Liver (tissue), 9 donors: ENCODE data around the gene PPP2R5A. TPM values are rescaled to one million over a fixed set of nuclear protein-coding genes. Genes with fewer than 3 reads are reported as not detected.

Experiments used
- DNase-seq: peaks from one replicate; pipeline ENCODE4 v3.0.0-alpha.2; 2017; ENCODE audit warnings: low spot score
- H3K27ac ChIP-seq, 2 donors: one replicate each; pipeline ENCODE4 v1.7.0; 2013; ENCODE audit warnings: inconsistent platforms in 2 of 2, low read length in 2 of 2, control low read depth in 1 of 2, low read depth in 1 of 2, mild to moderate bottlenecking in 1 of 2
- H3K27me3 ChIP-seq, 4 donors: one replicate each; pipeline versions ENCODE4 v1.6.1 to v1.7.0; 2013; ENCODE audit warnings: low read length in 3 of 4, inconsistent platforms in 1 of 4, mild to moderate bottlenecking in 1 of 4, moderate library complexity in 1 of 4; ENCODE audit not compliant: control insufficient read depth in 4 of 4, insufficient read depth in 4 of 4
- H3K36me3 ChIP-seq, 4 donors: one replicate each; pipeline versions ENCODE4 v1.6.1 to v1.7.0; 2013; ENCODE audit warnings: low read length in 3 of 4, mild to moderate bottlenecking in 3 of 4, low read depth in 1 of 4, moderate library complexity in 1 of 4; ENCODE audit not compliant: control insufficient read depth in 4 of 4, insufficient read depth in 3 of 4
- H3K4me1 ChIP-seq, 4 donors: one replicate each; pipeline versions ENCODE4 v1.6.1 to v1.7.0; 2013; ENCODE audit warnings: low read length in 3 of 4, mild to moderate bottlenecking in 3 of 4, moderate library complexity in 1 of 4; ENCODE audit not compliant: control insufficient read depth in 4 of 4, insufficient read depth in 4 of 4
- H3K4me3 ChIP-seq, 3 donors: one replicate each; pipeline versions ENCODE4 v1.6.1 to v1.7.0; 2013; ENCODE audit warnings: low read length in 3 of 3, control low read depth in 1 of 3, low read depth in 1 of 3, mild to moderate bottlenecking in 1 of 3
- H3K9ac ChIP-seq, 2 donors: one replicate each; pipeline ENCODE4 v1.7.0; 2013; ENCODE audit warnings: low read length in 2 of 2, mild to moderate bottlenecking in 2 of 2, moderate library complexity in 2 of 2, control low read depth in 1 of 2, low read depth in 1 of 2
- H3K9me3 ChIP-seq, 4 donors: one replicate each; pipeline versions ENCODE4 v1.6.1 to v1.7.0; 2013; ENCODE audit warnings: low read length in 3 of 4; ENCODE audit not compliant: control insufficient read depth in 4 of 4
- EGR1 ChIP-seq, 2 donors: IDR thresholded peaks; 2 replicates each; pipeline ENCODE4 v1.6.1; 2016 to 2018; ENCODE audit warnings: antibody characterized with exemption in 2 of 2, low read depth in 2 of 2
- FOXA1 ChIP-seq: IDR thresholded peaks from 2 replicates; pipeline ENCODE4 v1.6.1; 2016; ENCODE audit warnings: antibody characterized with exemption
- FOXA2 ChIP-seq: IDR thresholded peaks from 2 replicates; pipeline ENCODE4 v1.6.1; 2016; ENCODE audit warnings: antibody characterized with exemption
- GABPA ChIP-seq, 2 donors: IDR thresholded peaks in 1 of 2; conservative IDR thresholded peaks in 1 of 2; 2 replicates each; pipeline ENCODE4 v1.6.1; 2016; ENCODE audit warnings: antibody characterized with exemption in 2 of 2, mild to moderate bottlenecking in 1 of 2, moderate library complexity in 1 of 2
- HNF4A ChIP-seq, 2 donors: conservative IDR thresholded peaks; 2 replicates each; pipeline ENCODE4 v1.6.1; 2016; ENCODE audit warnings: antibody characterized with exemption in 2 of 2, mild to moderate bottlenecking in 2 of 2
- HNF4G ChIP-seq: IDR thresholded peaks from 2 replicates; pipeline ENCODE4 v1.6.1; 2016; ENCODE audit warnings: antibody characterized with exemption
- JUND ChIP-seq, 2 donors: IDR thresholded peaks; 2 replicates each; pipeline ENCODE4 v1.6.1; 2016; ENCODE audit warnings: antibody characterized with exemption in 2 of 2
- NR2F2 ChIP-seq: IDR thresholded peaks from 2 replicates; pipeline ENCODE4 v1.6.1; 2016; ENCODE audit warnings: antibody characterized with exemption
- RAD21 ChIP-seq, 2 donors: IDR thresholded peaks; 2 replicates each; pipeline ENCODE4 v1.6.1; 2016; ENCODE audit warnings: antibody characterized with exemption in 2 of 2, mild to moderate bottlenecking in 2 of 2
- RXRA ChIP-seq, 2 donors: IDR thresholded peaks; 2 replicates each; pipeline ENCODE4 v1.6.1; 2017 to 2018; ENCODE audit warnings: antibody characterized with exemption in 2 of 2, mild to moderate bottlenecking in 1 of 2
- SP1 ChIP-seq: IDR thresholded peaks from 2 replicates; pipeline ENCODE4 v1.6.1; 2018; ENCODE audit warnings: antibody characterized with exemption, mild to moderate bottlenecking
- TAF1 ChIP-seq: conservative IDR thresholded peaks from 2 replicates; pipeline ENCODE4 v1.6.1; 2016; ENCODE audit warnings: antibody characterized with exemption, mild to moderate bottlenecking
- YY1 ChIP-seq: IDR thresholded peaks from 2 replicates; pipeline ENCODE4 v1.6.1; 2016; ENCODE audit warnings: antibody characterized with exemption, mild to moderate bottlenecking
- WGBS: extraction: QIAGEN DNeasy Blood & Tissue Kit; methylation state at CpG from one replicate; pipeline ENCODE4 v1.1.7; 2013; 5-methylcytosine and 5-hydroxymethylcytosine counted together
- polyA plus RNA-seq, 2 donors: library from polyadenylated mRNA; stranded (reverse) in 1 of 2; unstranded in 1 of 2; fragments of 200-250 nt in 1 of 2; fragments of >200 nt in 1 of 2; fragmentation: Nextera tagmentation in 1 of 2; extraction: Ambion mirVana in 1 of 2; gene quantifications; one replicate each; pipeline versions ENCODE4 v1.2.1 to v1.2.3, GENCODE V29; 2013 to 2015
- total RNA-seq, 2 donors: library from RNA; depleted of rRNA; stranded (reverse); fragments of >200 nt; gene quantifications; one replicate each; pipeline ENCODE4 v1.2.3, GENCODE V29; 2014
- TF ChIP-seq, protein P1 (sequence below): IDR thresholded peaks from 2 replicates; pipeline ENCODE4 v1.6.1; 2016; ENCODE audit warnings: antibody characterized with exemption
- TF ChIP-seq, protein P2 (sequence below): IDR thresholded peaks from 2 replicates; pipeline ENCODE4 v1.6.1; 2016; ENCODE audit warnings: antibody characterized with exemption
- TF ChIP-seq, protein P3 (sequence below): IDR thresholded peaks from 2 replicates; pipeline ENCODE4 v1.6.1; 2016; ENCODE audit warnings: antibody characterized with exemption, mild to moderate bottlenecking
- TF ChIP-seq, protein P4 (sequence below): IDR thresholded peaks from 2 replicates; pipeline ENCODE4 v1.6.1; 2016; ENCODE audit warnings: antibody characterized with exemption
- TF ChIP-seq, protein P5 (sequence below): fragments of 150-350 bp; IDR thresholded peaks from 2 replicates; pipeline ENCODE4 v1.5.1; 2017; ENCODE audit warnings: improper control_type of control experiment, low read depth, low read length; ENCODE audit not compliant: missing input control
- donor health status: healthy.
- donor health status: healthy.
- donor health status: healthy.
- donor health status: healthy.
- donor health status: healthy.

Gene PPP2R5A
- total and polyA plus RNA-seq, 4 donors = 22.9 to 40.7 (median 28.5) TPM

DNA sequence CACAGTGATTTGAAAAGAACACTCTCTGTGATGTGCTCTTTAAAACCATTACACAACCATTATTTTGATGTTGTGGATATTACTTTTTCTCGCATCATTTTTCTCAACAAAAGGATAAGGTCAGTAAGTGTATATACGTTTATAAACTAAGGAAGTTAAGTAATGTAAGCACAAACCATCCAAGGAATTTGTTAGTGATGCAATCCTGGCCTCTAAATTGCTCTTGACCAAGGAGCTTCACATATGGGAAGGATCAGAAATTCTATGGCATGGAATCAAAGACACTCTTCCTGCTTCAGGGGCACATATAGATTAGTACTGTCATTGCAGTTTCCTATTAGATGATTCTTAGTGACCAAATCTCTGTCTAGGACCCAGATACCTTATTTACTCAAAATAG lies 3.6 kb upstream of the PPP2R5A start:
- no peak overlapping the region for H3K4me3 ChIP-seq
- no peaks in the 10 kb centered on the region for H3K36me3 ChIP-seq
- H3K9ac ChIP-seq = no peak overlapping the region
- WGBS = 78% methylated on average over 2 of the region's 2 CpGs
- H3K27me3 ChIP-seq = no peaks in the 10 kb centered on the region
- H3K27ac ChIP-seq = no peak overlapping the region
- H3K9me3 ChIP-seq = no peaks in the 10 kb centered on the region
- TF ChIP-seq, protein P1, sequence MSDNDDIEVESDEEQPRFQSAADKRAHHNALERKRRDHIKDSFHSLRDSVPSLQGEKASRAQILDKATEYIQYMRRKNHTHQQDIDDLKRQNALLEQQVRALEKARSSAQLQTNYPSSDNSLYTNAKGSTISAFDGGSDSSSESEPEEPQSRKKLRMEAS = no peak
- no peak for TF ChIP-seq JUND (IDR thresholded peaks at IDR 0.05)
- TF ChIP-seq HNF4G = no peak
- TF ChIP-seq HNF4A (conservative IDR thresholded peaks at IDR 0.05) = no peak
- TF ChIP-seq EGR1 (IDR thresholded peaks at IDR 0.05; ENCODE audit: low read depth in 2 of 2) = no peak
- TF ChIP-seq YY1 = no peak
- no peak for TF ChIP-seq NR2F2
- TF ChIP-seq FOXA2 = no peak
- TF ChIP-seq, protein P2, sequence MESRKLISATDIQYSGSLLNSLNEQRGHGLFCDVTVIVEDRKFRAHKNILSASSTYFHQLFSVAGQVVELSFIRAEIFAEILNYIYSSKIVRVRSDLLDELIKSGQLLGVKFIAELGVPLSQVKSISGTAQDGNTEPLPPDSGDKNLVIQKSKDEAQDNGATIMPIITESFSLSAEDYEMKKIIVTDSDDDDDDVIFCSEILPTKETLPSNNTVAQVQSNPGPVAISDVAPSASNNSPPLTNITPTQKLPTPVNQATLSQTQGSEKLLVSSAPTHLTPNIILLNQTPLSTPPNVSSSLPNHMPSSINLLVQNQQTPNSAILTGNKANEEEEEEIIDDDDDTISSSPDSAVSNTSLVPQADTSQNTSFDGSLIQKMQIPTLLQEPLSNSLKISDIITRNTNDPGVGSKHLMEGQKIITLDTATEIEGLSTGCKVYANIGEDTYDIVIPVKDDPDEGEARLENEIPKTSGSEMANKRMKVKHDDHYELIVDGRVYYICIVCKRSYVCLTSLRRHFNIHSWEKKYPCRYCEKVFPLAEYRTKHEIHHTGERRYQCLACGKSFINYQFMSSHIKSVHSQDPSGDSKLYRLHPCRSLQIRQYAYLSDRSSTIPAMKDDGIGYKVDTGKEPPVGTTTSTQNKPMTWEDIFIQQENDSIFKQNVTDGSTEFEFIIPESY = no peak
- TF ChIP-seq, protein P3, sequence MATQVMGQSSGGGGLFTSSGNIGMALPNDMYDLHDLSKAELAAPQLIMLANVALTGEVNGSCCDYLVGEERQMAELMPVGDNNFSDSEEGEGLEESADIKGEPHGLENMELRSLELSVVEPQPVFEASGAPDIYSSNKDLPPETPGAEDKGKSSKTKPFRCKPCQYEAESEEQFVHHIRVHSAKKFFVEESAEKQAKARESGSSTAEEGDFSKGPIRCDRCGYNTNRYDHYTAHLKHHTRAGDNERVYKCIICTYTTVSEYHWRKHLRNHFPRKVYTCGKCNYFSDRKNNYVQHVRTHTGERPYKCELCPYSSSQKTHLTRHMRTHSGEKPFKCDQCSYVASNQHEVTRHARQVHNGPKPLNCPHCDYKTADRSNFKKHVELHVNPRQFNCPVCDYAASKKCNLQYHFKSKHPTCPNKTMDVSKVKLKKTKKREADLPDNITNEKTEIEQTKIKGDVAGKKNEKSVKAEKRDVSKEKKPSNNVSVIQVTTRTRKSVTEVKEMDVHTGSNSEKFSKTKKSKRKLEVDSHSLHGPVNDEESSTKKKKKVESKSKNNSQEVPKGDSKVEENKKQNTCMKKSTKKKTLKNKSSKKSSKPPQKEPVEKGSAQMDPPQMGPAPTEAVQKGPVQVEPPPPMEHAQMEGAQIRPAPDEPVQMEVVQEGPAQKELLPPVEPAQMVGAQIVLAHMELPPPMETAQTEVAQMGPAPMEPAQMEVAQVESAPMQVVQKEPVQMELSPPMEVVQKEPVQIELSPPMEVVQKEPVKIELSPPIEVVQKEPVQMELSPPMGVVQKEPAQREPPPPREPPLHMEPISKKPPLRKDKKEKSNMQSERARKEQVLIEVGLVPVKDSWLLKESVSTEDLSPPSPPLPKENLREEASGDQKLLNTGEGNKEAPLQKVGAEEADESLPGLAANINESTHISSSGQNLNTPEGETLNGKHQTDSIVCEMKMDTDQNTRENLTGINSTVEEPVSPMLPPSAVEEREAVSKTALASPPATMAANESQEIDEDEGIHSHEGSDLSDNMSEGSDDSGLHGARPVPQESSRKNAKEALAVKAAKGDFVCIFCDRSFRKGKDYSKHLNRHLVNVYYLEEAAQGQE = no peak
- TF ChIP-seq RXRA (IDR thresholded peaks at IDR 0.05) = no peak
- no peak for TF ChIP-seq GABPA (IDR thresholded peaks at IDR 0.05 in 1 of 2, conservative IDR thresholded peaks at IDR 0.05 in 1 of 2)
- no peak for TF ChIP-seq SP1
- TF ChIP-seq, protein P4, sequence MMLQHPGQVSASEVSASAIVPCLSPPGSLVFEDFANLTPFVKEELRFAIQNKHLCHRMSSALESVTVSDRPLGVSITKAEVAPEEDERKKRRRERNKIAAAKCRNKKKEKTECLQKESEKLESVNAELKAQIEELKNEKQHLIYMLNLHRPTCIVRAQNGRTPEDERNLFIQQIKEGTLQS = no peak
- no peak for TF ChIP-seq FOXA1
- TF ChIP-seq, protein P5, sequence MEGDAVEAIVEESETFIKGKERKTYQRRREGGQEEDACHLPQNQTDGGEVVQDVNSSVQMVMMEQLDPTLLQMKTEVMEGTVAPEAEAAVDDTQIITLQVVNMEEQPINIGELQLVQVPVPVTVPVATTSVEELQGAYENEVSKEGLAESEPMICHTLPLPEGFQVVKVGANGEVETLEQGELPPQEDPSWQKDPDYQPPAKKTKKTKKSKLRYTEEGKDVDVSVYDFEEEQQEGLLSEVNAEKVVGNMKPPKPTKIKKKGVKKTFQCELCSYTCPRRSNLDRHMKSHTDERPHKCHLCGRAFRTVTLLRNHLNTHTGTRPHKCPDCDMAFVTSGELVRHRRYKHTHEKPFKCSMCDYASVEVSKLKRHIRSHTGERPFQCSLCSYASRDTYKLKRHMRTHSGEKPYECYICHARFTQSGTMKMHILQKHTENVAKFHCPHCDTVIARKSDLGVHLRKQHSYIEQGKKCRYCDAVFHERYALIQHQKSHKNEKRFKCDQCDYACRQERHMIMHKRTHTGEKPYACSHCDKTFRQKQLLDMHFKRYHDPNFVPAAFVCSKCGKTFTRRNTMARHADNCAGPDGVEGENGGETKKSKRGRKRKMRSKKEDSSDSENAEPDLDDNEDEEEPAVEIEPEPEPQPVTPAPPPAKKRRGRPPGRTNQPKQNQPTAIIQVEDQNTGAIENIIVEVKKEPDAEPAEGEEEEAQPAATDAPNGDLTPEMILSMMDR = no peak
- no peak for TF ChIP-seq RAD21 (IDR thresholded peaks at IDR 0.05)
- TF ChIP-seq TAF1 = no peak
- DNase-seq = no peak
- H3K4me1 ChIP-seq = peaks cover 0 to 9% (median under 1%) of the 10 kb centered on the region in 4 donors
